Measurements from ENCODE around the gene SCGN.

The SCGN gene

GRCh38 chr6:25649611-25650010 lies 2.4 kb upstream of the SCGN start:
- H2BK120ac ChIP-seq (ENCODE audit: insufficient read depth, low read length, poor library complexity), result no peak overlapping the region
- no peak overlapping the region for H2AK5ac ChIP-seq (ENCODE audit: low read length)

GRCh38 chr6:25655723-25656122 lies 3.7 kb downstream of the SCGN start:
- Histone ChIP-seq H3K14ac (ENCODE audit: low read length) (no peak overlapping the region), H3K27me3 (ENCODE audit: insufficient read depth, low read length) (no peaks in the 10 kb centered on the region), H3K4ac (ENCODE audit: low read depth, low read length) (no peak overlapping the region), H3K9me3 (ENCODE audit: insufficient read depth, low read depth, low read length) (peaks cover 2% of the 10 kb centered on the region), H2AK5ac (ENCODE audit: low read length) (no peak overlapping the region), H2AFZ (ENCODE audit: insufficient read depth, low read length, poor library complexity) (no peak overlapping the region), H4K8ac (ENCODE audit: low read depth, low read length) (no peak overlapping the region), H2BK120ac (ENCODE audit: insufficient read depth, low read length, poor library complexity) (no peak overlapping the region), H3K79me2 (ENCODE audit: control insufficient read depth, insufficient read depth, low read length, poor library complexity) (no peaks in the 10 kb centered on the region), H2BK12ac (ENCODE audit: low read length) (no peak overlapping the region), H3K4me3 (ENCODE audit: low read depth, low read length) (no peak overlapping the region), H3K4me2 (ENCODE audit: low read length) (no peak overlapping the region), H3K4me1 (ENCODE audit: control insufficient read depth in 1 of 2, insufficient read depth in 2 of 2, low read length in 2 of 2) (no peaks in the 10 kb centered on the region), H3K23ac (ENCODE audit: low read length) (no peak overlapping the region), H2BK5ac (ENCODE audit: low read depth, low read length, poor library complexity) (no peak overlapping the region), H3K36me3 (ENCODE audit: control insufficient read depth in 1 of 2, insufficient read depth in 2 of 2, low read length in 2 of 2) (no peaks in the 10 kb centered on the region), H3K18ac (ENCODE audit: low read length) (no peak overlapping the region), H4K91ac (ENCODE audit: low read depth, low read length) (no peak overlapping the region), H3K79me1 (ENCODE audit: low read length) (no peaks in the 10 kb centered on the region), H3K9ac (ENCODE audit: low read length) (no peak overlapping the region), H3K27ac (ENCODE audit: low read depth, low read length) (no peak overlapping the region), H4K12ac (ENCODE audit: low read depth, low read length) (no peak overlapping the region)
- WGBS (ENCODE audit: extremely low coverage, insufficient coverage, insufficient read length), result no CpG with 5 or more reads among the region's 1 CpG
- no peak for DNase-seq

More at GRCh38 chr6:25649611-25650010, 2.4 kb upstream of the SCGN start:
- Histone ChIP-seq H3K27me3 (ENCODE audit: insufficient read depth, low read length) (no peaks in the 10 kb centered on the region), H3K9ac (ENCODE audit: low read length) (no peak overlapping the region), H2BK5ac (ENCODE audit: low read depth, low read length, poor library complexity) (no peak overlapping the region), H4K12ac (ENCODE audit: low read depth, low read length) (no peak overlapping the region), H3K79me1 (ENCODE audit: low read length) (no peaks in the 10 kb centered on the region), H3K4me2 (ENCODE audit: low read length) (no peak overlapping the region), H3K9me3 (ENCODE audit: insufficient read depth, low read depth, low read length) (no peaks in the 10 kb centered on the region), H2AFZ (ENCODE audit: insufficient read depth, low read length, poor library complexity) (no peak overlapping the region), H3K4ac (ENCODE audit: low read depth, low read length) (no peak overlapping the region), H3K4me1 (ENCODE audit: control insufficient read depth in 1 of 2, insufficient read depth in 2 of 2, low read length in 2 of 2) (no peaks in the 10 kb centered on the region), H3K14ac (ENCODE audit: low read length) (no peak overlapping the region), H3K27ac (ENCODE audit: low read depth, low read length) (no peak overlapping the region), H3K23ac (ENCODE audit: low read length) (no peak overlapping the region), H3K36me3 (ENCODE audit: control insufficient read depth in 1 of 2, insufficient read depth in 2 of 2, low read length in 2 of 2) (no peaks in the 10 kb centered on the region), H3K18ac (ENCODE audit: low read length) (no peak overlapping the region), H4K8ac (ENCODE audit: low read depth, low read length) (no peak overlapping the region), H3K79me2 (ENCODE audit: control insufficient read depth, insufficient read depth, low read length, poor library complexity) (no peaks in the 10 kb centered on the region), H2BK12ac (ENCODE audit: low read length) (no peak overlapping the region), H4K91ac (ENCODE audit: low read depth, low read length) (no peak overlapping the region), H3K4me3 (ENCODE audit: low read depth, low read length) (no peak overlapping the region)
- no CpG with 5 or more reads among the region's 1 CpG for WGBS (ENCODE audit: extremely low coverage, insufficient coverage, insufficient read length)
- no peak for DNase-seq

- no CpG with 5 or more reads among the region's 4 CpGs for WGBS (ENCODE audit: extremely low coverage, insufficient coverage, insufficient read length)
- no peak overlapping the region for H3K18ac ChIP-seq (ENCODE audit: low read length)
- no peaks in the 10 kb centered on the region for H3K27me3 ChIP-seq (ENCODE audit: insufficient read depth, low read length)
- no peaks in the 10 kb centered on the region for H3K79me2 ChIP-seq (ENCODE audit: control insufficient read depth, insufficient read depth, low read length, poor library complexity)
- no peak for DNase-seq
- no peak overlapping the region for H3K4ac ChIP-seq (ENCODE audit: low read depth, low read length)
- H3K4me3 ChIP-seq (ENCODE audit: low read depth, low read length), result no peak overlapping the region
- no peak overlapping the region for H2AK5ac ChIP-seq (ENCODE audit: low read length)
- no peak overlapping the region for H2BK12ac ChIP-seq (ENCODE audit: low read length)
- no peak overlapping the region for H3K4me2 ChIP-seq (ENCODE audit: low read length)
- H3K27ac ChIP-seq (ENCODE audit: low read depth, low read length), result no peak overlapping the region
- no peak overlapping the region for H4K12ac ChIP-seq (ENCODE audit: low read depth, low read length)
- H3K79me1 ChIP-seq (ENCODE audit: low read length), result no peaks in the 10 kb centered on the region
- no peak overlapping the region for H2BK120ac ChIP-seq (ENCODE audit: insufficient read depth, low read length, poor library complexity)
- no peak overlapping the region for H3K23ac ChIP-seq (ENCODE audit: low read length)
- no peaks in the 10 kb centered on the region for H3K36me3 ChIP-seq (ENCODE audit: control insufficient read depth in 1 of 2, insufficient read depth in 2 of 2, low read length in 2 of 2)
- H3K4me1 ChIP-seq (ENCODE audit: control insufficient read depth in 1 of 2, insufficient read depth in 2 of 2, low read length in 2 of 2), result no peaks in the 10 kb centered on the region
- H4K91ac ChIP-seq (ENCODE audit: low read depth, low read length), result no peak overlapping the region
- H3K14ac ChIP-seq (ENCODE audit: low read length), result no peak overlapping the region
- H4K8ac ChIP-seq (ENCODE audit: low read depth, low read length), result no peak overlapping the region
- no peak overlapping the region for H3K9ac ChIP-seq (ENCODE audit: low read length)
- H2BK5ac ChIP-seq (ENCODE audit: low read depth, low read length, poor library complexity), result no peak overlapping the region
- H3K9me3 ChIP-seq (ENCODE audit: insufficient read depth, low read depth, low read length), result peaks cover under 1% of the 10 kb centered on the region
- H2AFZ ChIP-seq (ENCODE audit: insufficient read depth, low read length, poor library complexity), result no peak overlapping the region
Observed at GRCh38 chr6:25659633-25660368, 7.8 kb downstream of the SCGN start.

GRCh38 chr6:25660512-25660911 lies 8.5 kb downstream of the SCGN start:
- Histone ChIP-seq H4K91ac (ENCODE audit: low read depth, low read length) (no peak overlapping the region), H3K36me3 (ENCODE audit: control insufficient read depth in 1 of 2, insufficient read depth in 2 of 2, low read length in 2 of 2) (no peaks in the 10 kb centered on the region), H3K4me2 (ENCODE audit: low read length) (no peak overlapping the region), H3K4ac (ENCODE audit: low read depth, low read length) (no peak overlapping the region), H3K27me3 (ENCODE audit: insufficient read depth, low read length) (no peaks in the 10 kb centered on the region), H4K8ac (ENCODE audit: low read depth, low read length) (no peak overlapping the region), H2AK5ac (ENCODE audit: low read length) (no peak overlapping the region), H3K14ac (ENCODE audit: low read length) (no peak overlapping the region), H3K79me2 (ENCODE audit: control insufficient read depth, insufficient read depth, low read length, poor library complexity) (no peaks in the 10 kb centered on the region), H3K79me1 (ENCODE audit: low read length) (no peaks in the 10 kb centered on the region), H2BK5ac (ENCODE audit: low read depth, low read length, poor library complexity) (no peak overlapping the region), H3K23ac (ENCODE audit: low read length) (no peak overlapping the region), H2BK120ac (ENCODE audit: insufficient read depth, low read length, poor library complexity) (no peak overlapping the region), H3K9me3 (ENCODE audit: insufficient read depth, low read depth, low read length) (no peaks in the 10 kb centered on the region), H4K12ac (ENCODE audit: low read depth, low read length) (no peak overlapping the region), H3K27ac (ENCODE audit: low read depth, low read length) (no peak overlapping the region), H3K4me1 (ENCODE audit: control insufficient read depth in 1 of 2, insufficient read depth in 2 of 2, low read length in 2 of 2) (no peaks in the 10 kb centered on the region), H2BK12ac (ENCODE audit: low read length) (no peak overlapping the region), H3K4me3 (ENCODE audit: low read depth, low read length) (no peak overlapping the region), H3K9ac (ENCODE audit: low read length) (no peak overlapping the region), H2AFZ (ENCODE audit: insufficient read depth, low read length, poor library complexity) (no peak overlapping the region), H3K18ac (ENCODE audit: low read length) (no peak overlapping the region)
- peak; percentile 25 to 30 for DNase-seq
